Measurements from ENCODE around the gene IKZF3.
"Not testable (repeated sequence)": the region's sequence is repeated elsewhere in the genome, so short reads cannot be mapped to it uniquely, and the experiment has no call there.

The IKZF3 gene

DNA sequence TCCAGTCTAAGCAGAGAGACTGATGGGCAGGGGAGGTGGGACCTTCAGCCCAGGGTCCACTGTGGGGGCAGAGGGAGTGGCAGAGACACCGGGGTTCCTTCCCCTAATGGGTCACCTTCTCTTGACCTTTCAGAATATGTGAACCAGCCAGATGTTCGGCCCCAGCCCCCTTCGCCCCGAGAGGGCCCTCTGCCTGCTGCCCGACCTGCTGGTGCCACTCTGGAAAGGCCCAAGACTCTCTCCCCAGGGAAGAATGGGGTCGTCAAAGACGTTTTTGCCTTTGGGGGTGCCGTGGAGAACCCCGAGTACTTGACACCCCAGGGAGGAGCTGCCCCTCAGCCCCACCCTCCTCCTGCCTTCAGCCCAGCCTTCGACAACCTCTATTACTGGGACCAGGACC, 136.6 kb downstream of the IKZF3 start:
- TF ChIP-seq, protein P1, sequence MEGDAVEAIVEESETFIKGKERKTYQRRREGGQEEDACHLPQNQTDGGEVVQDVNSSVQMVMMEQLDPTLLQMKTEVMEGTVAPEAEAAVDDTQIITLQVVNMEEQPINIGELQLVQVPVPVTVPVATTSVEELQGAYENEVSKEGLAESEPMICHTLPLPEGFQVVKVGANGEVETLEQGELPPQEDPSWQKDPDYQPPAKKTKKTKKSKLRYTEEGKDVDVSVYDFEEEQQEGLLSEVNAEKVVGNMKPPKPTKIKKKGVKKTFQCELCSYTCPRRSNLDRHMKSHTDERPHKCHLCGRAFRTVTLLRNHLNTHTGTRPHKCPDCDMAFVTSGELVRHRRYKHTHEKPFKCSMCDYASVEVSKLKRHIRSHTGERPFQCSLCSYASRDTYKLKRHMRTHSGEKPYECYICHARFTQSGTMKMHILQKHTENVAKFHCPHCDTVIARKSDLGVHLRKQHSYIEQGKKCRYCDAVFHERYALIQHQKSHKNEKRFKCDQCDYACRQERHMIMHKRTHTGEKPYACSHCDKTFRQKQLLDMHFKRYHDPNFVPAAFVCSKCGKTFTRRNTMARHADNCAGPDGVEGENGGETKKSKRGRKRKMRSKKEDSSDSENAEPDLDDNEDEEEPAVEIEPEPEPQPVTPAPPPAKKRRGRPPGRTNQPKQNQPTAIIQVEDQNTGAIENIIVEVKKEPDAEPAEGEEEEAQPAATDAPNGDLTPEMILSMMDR (IDR thresholded peaks at IDR 0.05; ENCODE audit: extremely low read depth, missing control alignments): no peak
- no peak for DNase-seq (ENCODE audit: low spot score)

DNA sequence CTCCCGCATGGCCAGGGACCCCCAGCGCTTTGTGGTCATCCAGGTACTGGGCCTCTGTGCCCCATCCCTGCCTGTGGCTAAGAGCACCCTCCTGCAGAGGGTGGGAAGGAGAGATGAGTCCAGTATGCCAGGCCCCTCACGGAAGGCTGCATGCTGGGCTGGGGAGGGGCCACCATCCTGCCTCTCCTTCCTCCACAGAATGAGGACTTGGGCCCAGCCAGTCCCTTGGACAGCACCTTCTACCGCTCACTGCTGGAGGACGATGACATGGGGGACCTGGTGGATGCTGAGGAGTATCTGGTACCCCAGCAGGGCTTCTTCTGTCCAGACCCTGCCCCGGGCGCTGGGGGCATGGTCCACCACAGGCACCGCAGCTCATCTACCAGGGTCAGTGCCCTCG, 137.5 kb downstream of the IKZF3 start:
- DNase-seq (ENCODE audit: low spot score): no peak
- TF ChIP-seq, protein P1 (IDR thresholded peaks at IDR 0.05; ENCODE audit: extremely low read depth, missing control alignments): no peak

DNA sequence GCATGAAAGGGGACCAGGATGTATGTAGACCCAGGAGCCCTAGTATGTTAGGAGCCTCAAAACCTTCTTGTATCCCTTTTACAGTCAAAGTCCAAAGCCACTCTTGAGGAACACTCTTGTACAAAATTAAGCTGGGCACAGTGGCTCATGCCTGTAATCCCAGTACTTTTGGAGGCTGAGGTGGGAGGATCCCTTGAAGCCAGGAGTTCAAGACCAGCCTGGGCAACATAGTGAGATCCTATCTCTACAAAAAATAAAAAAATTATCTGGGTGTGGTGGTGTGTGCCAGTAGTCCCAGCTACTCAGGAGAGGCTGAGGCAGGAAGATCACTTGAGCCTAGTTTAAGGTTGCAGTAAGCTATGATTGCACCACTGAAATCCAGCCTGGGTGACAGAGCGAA, 138.2 kb downstream of the IKZF3 start:
- not testable (repeated sequence) for DNase-seq (ENCODE audit: low spot score)

DNA sequence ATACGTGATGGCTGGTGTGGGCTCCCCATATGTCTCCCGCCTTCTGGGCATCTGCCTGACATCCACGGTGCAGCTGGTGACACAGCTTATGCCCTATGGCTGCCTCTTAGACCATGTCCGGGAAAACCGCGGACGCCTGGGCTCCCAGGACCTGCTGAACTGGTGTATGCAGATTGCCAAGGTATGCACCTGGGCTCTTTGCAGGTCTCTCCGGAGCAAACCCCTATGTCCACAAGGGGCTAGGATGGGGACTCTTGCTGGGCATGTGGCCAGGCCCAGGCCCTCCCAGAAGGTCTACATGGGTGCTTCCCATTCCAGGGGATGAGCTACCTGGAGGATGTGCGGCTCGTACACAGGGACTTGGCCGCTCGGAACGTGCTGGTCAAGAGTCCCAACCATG, 139.4 kb downstream of the IKZF3 start:
- no peak for DNase-seq (ENCODE audit: low spot score)
- TF ChIP-seq, protein P1 (IDR thresholded peaks at IDR 0.05; ENCODE audit: extremely low read depth, missing control alignments): no peak

DNA sequence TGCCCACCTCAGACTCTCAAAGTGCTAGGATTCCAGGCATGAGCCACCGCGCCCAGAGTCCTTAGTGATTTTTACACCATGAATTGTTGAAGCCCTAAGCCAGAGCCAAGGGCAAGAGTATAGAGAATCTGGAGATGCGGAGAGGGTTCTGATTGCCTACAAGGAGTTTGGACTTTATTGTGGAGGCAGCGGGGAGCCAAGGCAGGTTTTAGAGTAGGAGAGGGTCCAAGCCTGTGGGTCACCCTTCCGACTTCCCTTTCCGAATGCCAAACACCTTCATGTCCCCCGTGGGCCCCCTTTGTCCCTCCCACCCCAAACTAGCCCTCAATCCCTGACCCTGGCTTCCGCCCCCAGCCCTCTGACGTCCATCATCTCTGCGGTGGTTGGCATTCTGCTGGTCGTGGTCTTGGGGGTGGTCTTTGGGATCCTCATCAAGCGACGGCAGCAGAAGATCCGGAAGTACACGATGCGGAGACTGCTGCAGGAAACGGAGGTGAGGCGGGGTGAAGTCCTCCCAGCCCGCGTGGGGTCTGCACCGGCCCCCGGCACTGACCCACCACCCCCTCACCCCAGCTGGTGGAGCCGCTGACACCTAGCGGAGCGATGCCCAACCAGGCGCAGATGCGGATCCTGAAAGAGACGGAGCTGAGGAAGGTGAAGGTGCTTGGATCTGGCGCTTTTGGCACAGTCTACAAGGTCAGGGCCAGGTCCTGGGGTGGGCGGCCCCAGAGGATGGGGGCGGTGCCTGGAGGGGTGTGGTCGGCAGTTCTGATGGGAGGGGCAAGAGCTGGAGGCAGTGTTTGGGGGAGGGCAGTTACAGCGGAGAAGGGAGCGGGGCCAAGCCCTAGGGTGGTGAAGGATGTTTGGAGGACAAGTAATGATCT, 140.9 kb downstream of the IKZF3 start:
- no peak for DNase-seq (ENCODE audit: low spot score)
- TF ChIP-seq, protein P1 (IDR thresholded peaks at IDR 0.05; ENCODE audit: extremely low read depth, missing control alignments): no peak

DNA sequence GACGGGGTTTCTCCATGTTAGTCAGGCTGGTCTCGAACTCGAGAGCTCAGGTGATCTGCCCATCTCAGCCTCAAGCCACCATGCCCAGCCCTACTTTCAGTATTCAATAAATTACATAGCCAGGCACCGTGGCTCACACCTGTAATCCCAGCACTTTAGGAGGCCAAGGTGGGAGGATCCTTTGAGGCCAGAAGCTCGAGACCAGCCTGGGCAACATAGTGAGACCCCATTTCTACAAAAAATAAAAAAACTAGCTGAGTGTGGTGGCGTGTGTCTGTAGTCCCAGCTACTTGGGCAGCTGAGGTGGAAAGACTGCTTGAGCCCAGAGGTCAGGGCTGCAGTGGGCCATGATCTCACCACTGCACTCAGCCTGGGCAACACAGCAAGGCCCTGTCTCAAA, 142.0 kb downstream of the IKZF3 start:
- no peak for DNase-seq (ENCODE audit: low spot score)
- TF ChIP-seq, protein P1 (IDR thresholded peaks at IDR 0.05; ENCODE audit: extremely low read depth, missing control alignments): no peak

DNA sequence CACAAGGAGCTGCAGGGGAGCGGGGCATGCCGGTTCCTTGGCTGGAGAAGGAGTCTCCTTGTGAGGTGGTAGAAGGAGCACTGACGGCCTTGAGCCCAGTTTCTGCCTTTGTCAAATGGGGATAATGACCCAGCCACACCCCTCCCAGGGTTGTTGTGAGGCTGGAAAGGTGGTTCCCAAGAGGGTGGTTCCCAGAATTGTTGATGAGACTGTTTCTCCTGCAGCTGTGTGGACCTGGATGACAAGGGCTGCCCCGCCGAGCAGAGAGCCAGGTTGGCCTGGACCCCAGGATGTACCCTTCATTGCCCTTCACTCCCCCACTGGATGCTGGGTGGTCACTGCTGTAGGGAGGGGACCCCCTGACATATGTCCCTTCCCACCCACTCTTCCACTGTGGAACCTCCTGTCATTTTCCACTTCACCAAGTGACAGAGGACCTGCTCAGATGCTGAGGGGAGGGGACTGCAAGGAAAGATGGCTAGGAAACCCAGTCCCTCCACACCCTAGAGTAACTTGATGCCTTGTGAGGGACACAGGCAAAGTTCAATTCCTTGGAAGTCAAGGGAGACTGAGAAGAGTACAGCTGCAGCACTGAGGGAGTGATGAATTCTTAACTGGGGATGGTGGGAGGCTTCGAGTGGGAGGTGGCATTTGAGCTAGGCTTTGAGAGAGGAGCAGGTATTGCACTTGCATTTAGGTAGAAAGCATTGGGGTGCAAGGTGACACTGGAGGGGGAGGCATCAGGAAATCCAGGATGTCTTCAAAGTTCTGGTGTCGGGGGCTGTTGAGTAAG, 144.4 kb downstream of the IKZF3 start:
- TF ChIP-seq, protein P1 (IDR thresholded peaks at IDR 0.05; ENCODE audit: extremely low read depth, missing control alignments): no peak
- no peak for DNase-seq (ENCODE audit: low spot score)
